Cortex of kidney (tissue), 1 donor: Measurements from ENCODE around the gene LCOR.

Experiments used
- DNase-seq: peaks from one replicate; lab custom pipeline; 2025; lab: John Stamatoyannopoulos, UW

LCOR gene

DNA sequence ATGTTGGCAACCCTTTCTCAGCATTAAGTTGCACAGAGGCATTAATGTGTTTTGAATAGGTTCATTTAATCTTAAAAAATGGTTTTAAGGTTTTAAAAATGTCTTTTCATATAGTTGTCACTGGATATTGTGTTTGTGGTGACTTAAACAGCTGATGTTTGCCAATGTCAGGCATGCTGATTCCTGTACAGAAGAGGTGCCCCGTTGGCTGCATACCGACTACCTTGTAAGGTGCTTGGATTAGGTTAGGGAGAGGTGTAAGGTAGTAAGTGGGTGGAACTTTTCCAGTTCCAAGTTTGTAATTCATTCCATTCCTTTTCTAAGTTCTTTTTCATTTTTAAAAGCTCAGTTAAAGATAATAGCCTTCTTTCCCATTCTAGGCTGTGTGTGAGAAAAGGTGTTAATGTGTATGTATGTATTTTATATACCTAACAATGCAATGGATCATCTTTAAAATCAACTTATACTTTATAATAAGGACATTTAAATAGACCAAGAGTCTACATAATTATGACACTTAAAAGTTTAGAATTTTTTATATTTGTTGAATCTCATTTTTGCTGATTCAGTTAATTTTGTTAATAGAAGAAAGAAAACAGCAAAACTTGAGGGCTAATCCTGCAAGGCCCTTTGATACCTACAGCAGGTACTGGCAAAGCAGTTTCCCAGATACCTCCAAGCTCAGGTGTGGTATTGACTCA is 155.2 kb downstream of the LCOR start:
- no peak for DNase-seq

DNA sequence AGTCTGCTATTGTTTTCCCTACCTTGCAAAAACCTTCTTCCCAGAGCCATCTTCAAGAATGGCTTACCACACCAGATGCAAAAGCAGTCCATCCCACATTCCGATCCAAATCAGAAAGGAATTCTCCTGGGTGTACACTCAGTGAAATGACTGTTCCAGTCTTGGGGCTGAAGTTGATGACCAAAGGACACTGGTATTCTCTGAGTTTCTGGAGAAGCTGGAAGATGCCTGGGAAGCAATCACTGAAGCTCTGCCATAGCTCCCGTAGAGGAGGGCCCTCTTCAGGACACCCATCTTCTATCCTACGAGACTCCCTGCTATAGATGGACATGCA is 155.7 kb downstream of the LCOR start:
- DNase-seq, result no peak

DNA sequence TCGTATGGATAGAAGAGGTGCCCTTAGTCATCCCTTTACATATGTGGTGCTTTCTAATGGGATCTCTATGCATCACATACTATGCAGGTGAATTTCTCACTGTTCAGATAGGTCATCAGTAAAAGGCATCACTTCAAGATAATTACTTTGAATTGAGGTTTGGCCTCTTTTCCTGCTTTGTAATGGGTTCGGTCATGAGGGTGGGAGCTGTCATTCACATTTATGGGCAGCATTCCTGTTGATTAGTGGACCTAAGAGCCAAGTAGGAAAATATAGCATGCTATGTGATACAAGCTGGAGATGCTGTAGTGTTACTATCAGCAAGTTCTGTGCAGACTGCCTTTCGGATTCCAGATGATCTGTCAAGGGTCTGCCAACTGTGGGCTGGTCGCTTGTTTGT is 156.3 kb downstream of the LCOR start:
- DNase-seq, result no peak

DNA sequence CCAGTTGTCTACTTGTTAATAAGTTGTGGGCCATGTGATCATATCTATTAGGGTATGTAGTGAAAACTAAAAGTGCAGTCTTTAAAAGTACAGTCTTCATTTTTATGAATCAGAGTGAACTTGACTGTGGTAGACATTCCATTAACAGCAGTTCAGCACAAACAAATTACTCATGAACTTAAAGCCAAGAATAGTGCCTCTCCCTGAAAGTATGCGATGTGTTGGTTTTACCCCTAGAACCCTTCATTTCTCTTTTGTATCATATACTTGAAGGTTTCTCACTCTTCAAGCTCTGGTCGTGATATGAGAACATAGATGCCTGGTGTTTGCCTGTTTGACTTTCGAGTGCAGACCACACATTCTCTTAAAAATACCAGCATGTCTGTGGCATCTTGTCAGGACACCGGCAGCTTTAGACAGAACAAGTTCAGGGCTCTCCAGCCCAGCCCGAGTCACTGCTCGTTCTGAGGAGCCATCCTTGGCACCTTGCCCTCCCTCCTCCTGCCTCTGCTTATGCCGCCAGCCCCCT is 159.3 kb downstream of the LCOR start:
- DNase-seq, result no peak

DNA sequence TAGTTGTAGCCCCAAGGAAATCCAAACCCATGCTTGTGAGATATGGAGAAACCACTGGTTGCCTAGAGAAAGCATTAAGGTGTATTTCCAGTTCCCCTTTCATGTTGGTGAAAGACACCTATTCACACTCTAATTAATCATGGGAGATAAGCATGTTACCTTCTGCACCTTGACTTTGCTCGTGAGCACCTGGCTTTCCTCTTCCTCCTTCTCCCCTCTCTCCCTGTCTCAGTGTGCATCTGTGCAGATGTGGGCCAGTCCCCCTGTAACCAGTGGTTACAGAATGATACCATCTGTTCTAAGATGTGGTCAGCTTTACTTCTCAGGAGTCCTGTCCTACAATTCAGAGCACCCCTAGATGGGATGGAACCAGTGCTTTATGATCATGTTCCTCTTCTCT is 160.6 kb downstream of the LCOR start:
- DNase-seq, result no peak

DNA sequence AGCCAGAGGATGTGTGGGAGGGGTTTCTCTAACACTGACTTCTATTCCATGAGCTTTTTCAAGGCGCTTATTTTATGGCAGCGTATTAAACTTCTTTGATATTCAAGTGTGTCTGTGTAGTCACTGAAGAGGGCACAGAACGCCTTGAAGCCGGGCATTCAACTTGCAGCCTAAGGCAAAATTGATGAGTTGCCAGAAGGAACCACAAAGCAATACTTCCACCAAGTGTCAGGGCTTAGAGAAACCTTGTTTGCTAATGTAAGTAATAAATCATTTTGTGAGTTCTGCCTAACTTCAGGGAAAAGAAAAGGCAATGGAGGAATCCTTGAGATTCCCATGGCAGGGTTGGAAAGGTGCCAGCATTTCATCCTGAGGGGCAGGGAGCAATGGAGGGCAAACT is 163.8 kb downstream of the LCOR start:
- DNase-seq, result no peak

DNA sequence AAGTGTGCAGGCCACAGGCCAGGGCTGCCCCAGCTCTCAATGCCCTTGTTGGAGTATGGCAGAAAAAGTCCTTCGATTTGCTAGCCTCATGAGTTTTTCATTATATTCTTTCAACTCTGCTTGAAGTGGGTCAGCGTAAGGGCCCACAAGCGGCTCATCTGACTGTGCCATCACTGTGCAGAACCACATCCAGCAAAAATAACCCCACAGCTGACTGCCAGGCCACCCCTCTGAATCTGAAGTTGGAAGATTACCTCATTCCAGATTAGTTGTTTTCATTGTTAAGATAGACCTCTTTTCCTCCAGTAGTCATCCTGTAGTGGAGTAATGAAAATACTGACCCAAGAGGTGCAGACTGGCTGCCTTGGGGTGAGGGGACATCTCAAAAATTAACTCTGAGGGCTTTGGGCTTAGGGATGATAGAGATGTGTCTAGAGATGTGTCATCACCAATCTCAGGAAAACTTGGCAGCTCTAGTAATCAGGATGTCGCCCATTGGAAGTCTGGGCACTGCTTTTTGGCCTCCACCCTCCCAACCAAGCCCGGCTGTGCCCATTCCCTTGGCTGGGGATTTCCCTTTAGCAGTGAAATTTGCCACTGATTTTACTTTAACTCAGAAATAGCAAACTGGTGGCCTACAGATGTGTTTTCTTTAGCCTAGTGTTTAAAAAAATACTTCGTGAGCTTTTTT is 164.3 kb downstream of the LCOR start:
- no peak for DNase-seq

DNA sequence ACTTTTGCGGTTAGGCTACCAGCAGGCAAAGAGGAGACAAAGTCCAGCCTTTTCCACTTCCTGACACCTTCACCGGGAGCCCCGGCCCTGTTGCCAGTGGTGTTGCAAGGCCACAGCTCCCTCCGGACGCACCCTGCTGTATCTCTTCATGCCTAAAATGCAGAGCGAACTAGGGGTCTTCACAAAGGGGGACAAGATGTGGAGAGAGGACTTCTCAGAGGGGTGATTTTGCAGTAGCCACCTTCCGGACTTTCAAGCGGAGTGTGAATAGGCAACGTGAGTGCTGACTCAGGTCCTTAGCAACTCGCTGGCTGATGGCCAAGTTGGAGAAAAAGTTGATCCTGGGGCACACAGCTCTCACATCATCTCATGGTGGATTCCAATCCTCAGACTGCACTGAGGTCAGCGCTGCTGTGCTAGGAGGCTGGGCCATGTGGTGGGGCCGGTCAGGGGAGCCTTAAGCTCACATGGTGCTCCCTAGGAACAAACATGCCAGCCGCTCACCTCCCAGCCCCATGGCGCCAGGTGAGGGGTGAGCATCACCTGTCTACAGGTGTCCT is 166.3 kb downstream of the LCOR start:
- DNase-seq, result no peak

DNA sequence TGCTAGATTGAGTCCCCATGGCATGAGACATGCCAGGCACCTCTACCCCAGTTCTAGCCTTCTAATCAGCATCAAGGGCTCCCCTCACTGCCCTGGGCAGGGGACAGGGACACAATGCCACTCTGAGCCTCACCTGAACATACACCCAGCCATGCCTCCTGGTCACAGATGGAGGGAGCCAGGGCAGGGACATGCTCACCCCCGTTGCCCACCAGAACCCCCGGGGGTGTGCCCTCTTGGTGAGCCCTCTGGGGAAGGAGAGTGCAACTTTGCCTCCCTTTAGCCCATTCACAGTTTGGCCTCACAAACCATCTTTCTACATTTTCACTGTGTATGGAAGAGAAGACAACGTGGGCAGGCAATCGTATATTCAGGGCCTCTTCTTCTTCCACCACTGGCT is 167.2 kb downstream of the LCOR start:
- no peak for DNase-seq

DNA sequence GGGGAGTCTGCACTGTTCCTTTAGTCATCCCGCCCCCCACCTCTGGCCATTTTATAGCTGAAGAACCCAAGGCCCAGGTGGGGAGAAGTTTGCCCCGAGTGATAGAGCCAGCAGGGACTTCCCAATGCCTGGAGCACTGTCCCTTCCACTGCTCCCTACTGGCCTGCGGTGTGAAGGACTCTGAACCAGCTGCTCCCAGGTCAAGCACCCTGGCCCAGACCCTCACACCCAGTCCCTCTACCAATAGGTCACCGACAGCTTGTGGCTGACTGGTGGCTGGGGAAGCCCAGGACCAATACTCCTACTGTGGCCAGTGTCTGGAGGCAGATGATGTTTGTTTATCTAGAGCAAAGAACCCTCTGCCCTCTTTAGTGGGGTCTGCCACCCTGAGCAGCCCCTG is 167.9 kb downstream of the LCOR start:
- DNase-seq, result no peak

DNA sequence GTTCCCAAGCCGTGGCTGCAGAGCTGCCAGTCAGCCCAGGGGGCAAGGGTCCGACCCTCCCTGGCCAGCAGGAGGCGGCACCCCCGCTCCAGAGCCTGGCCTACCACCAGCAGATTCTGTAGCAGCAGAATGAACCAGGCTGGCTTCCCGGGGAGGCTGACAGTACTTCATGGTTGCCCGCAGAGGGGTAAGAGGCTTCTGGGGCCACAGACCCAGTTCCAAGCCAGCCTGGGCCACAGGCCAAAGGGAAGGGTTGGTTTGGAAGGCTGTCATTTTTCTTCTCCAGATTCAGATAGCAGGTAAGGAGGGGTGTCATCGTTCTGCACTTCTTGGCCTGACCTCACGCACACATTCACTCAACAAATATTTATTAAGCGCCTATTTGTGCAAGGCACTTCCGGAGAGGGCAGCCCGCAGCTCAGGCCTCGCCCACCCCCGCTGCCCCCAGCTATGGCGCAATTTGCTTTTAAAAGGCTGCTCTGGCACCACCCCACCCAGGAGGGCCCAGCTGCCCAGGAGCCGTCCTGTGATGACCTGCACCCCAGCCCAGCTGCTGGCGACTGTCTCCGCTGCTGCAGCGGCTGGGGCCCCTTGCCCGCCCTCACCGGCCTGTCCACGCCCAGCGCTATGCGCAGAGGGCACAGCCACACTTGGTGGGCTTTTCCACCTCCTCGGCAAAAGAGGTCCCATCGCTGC is 168.5 kb downstream of the LCOR start:
- DNase-seq, result no peak

DNA sequence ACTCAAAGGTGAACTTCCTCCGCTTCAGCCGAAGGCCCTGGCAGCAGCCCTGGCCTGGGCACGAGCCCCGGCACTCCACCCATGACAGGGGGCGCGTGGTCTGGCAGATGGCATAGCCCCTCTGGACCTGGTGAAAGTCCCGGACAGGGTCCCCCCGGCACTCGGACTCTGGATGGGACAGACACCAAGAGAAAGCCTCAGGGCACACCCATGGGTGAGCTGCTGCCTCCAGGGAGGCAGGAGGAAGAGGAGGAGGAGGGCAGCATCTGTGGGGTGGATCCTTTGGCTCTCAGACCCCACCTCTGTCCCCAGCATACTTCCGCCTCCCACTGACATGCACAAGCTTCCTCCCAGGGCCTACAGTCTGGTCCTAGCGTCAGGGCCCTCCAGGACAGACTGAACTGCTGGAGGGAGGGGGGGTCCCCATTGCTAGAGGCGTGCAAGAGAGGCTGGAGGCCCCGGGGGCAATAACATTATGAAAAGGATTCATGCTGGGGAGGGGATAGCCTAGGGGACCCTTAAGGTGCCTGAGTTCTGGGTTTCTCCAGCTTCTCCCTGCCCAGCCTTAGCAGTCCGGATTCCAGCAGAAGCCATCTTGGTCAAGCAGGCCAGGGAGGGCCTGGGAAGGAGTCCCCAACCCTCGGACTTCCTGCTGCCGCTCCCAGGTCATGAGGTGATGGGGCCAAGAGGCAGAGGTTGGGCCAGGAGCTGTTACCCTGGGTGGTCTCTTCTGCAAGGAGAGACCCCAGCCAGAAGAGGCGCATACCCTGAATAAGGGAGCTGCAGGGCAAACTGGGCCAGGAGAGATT is 169.3 kb downstream of the LCOR start:
- no peak for DNase-seq

DNA sequence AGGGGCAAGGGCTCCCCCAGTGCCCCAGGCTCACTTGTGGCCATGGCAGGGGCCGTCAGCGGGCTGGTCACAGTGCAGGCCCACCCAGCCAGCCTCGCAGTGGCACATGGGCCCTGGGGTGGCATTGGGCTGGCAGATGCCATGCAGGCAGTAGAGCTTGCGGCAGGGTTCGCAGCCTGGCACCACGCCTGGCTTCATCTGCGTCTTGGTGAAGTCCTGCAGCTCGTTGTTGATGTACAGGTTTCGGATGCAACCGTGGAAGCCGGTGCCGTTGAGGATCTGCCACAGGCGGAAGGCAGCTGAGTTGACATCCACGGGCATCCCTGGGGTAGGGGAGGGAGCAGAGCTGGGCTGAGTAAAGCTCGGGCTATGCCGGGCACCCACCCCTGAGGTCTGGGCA is 170.6 kb downstream of the LCOR start:
- no peak for DNase-seq

DNA sequence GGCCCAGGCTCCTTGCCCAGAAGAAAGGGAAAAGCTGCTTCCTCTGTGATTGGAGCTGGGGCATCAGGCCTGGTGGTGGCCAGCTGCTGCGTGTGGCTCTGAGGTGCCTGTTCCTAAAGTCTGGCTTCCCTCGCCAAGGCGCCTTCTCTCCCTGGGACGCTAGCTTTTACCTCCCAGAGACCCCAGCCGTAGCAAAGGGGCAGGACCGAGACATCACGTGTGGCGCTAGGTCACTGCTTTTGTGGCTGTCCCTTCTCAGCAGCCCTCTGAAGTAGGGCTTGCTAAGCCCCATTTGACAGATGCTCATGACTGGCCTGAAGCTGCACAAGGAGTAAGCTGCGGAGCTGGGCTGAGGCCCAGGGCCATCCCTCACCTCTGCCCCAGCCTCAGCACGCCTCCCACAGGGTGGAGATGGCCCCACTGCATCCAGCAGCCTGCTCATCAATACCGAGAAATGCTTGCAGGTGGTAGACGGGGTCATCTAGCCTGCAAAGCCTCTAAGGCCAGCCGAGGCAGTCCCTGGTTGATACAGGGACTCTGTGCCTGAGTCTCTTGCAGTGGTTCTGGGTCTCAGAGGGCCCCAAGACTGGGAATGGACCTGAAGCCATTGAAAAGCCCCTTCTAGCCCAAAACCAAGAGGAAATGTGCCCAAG is 171.2 kb downstream of the LCOR start:
- no peak for DNase-seq

DNA sequence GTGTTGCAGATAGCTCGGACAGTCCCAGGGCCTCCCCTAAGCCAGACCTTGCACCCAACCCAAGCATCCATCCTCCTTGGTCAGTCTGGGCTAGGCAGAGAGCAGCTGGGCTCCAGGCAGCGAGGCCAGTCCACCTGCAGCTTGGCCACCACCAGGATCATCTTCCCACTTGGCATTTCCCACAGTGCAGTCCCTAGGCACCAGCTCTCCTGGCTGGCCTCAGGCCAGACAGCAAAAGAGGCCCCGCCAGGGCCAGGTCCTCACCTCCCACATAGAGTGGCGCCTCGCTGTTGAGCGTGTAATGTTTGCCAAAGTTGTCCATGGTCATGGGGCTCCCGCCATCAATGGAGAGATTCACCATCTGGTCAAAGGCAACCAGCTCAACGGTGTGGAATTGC is 171.7 kb downstream of the LCOR start:
- no peak for DNase-seq

DNA sequence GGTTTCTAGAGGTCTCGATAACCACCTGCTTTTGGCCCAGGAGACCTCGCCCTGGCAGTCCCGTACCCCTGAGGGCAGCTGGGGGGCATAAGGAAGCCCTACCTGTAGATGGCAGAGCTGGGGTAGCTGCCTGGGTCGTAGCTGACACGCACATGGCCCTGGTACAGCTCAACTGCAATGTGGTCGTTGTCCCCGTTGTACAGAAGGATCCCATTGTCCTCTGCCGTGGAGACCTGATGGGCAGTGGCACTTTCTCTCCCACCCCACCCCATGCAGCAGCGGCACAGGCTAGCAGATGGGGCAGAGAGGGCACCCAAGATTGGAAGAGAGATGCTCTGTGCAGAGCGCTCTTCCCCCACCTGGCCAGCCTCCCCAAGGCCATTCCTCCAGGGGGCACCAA is 172.5 kb downstream of the LCOR start:
- no peak for DNase-seq

DNA sequence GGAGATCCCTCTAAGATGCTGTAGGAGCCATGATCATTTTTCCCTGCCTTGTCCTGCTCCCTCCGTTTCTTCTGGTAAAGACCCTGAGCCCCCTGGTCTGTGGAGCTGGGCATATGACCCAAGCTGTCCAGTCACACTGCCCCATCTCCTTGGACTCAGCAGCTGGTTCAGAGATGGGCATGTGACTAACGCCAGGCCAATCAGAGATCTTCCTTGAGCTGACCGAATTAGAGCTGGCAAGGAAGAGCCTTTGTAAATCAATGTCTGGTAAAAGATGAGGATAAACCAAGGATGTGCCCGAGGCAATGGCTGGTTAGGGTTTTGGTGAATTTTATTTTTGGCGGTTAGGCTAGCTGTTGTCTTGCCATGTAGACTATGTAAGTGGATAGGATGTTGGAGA is 173.3 kb downstream of the LCOR start:
- no peak for DNase-seq

DNA sequence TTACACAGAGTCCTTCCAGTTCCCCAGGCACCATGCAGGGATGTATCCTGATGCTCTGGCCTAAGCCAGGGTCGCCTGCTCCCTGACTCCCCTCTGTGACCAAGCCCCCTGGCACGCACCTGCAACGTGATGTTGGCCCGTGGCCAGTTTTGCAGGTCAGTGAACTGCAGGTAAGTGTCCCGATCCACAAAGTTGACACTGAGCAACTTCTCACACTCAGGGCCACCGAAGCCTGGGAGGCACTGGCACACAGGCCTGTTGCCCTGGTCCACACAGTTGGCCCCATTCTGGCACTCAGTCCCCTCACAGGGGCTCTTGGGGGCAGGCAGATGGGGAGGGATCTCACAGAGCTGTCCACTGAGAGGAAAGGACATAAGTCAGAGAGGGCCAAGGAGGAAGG is 174.3 kb downstream of the LCOR start:
- DNase-seq, result no peak

DNA sequence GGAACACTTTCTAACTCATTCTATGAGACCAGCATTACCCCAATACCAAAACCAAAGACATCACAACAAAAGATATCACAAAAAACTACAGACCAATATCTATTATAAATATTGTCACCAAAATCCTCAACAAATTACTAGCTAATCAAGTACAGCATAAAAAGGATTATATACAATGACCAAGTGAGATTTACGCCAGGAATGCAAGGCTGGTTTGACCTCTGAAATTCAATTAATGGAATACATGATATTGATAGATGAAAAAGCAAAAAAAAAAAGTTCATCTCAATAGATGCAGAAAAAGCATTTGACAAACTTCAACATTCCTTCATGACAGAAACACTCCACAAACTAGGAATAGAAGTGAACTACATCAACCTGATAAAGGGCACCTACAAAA is 175.3 kb downstream of the LCOR start:
- DNase-seq, result no peak

DNA sequence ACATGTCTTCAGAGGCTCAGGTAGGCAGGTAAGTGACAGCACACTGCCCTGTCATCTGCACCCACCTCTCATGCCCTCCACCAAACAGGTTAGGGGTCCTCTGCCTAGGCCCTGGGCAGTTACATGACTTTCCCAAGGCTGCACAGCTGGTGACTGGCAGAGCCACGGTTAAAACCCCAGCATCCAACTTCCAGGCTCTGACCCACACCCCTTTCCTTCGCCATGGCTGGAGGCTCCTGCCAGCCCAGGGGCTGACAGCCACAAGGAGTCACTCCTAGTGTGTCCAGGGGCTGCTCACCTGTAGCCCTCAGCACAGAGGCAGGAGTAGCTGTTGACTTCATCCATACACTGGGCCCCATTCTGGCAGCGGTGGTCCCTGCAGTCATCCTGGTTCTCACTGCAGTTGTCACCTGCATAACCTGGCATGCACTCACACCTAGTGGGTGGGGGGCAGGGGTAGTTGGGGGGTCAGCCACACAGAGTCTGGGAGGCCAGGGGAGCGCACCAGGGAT is 178.7 kb downstream of the LCOR start:
- DNase-seq, result no peak

DNA sequence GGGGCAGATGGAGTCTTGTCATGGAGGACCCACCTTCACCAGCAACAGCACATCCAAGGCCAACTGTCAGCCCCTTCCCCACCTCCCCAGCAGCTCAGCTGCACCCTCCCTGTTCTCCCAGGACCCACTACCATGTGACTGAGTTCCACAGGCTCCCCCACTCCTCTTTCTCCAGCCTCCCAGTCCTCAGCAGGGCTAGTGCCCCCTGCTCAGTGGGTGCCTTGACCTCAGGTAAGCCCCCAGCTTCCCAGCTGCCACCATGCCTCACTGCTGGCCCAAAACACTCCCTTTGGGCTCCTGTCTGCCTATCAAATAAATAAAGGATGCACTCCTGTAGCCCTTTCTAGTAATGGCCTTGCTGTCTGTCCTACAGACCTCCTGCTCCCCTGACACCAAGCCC is 179.3 kb downstream of the LCOR start:
- no peak for DNase-seq
